AG20443 (cell line): ENCODE measurements around the gene ABCG1.

ENCODE experiments used
- DNase-seq: peaks from one replicate; pipeline ENCODE4 v3.0.0; 2012; ENCODE audit warnings: low spot score, mixed read lengths

The ABCG1 gene

GRCh38 chr21:42307106-42307505, 88.2 kb downstream of the ABCG1 start:
- DNase-seq = no peak

GRCh38 chr21:42308161-42308913, 89.4 kb downstream of the ABCG1 start:
- DNase-seq = no peak

- DNase-seq = no peak
Observed at GRCh38 chr21:42308914-42309752, 90.2 kb downstream of the ABCG1 start.

GRCh38 chr21:42309753-42310213, 90.8 kb downstream of the ABCG1 start:
- peak; percentile 61 for DNase-seq

GRCh38 chr21:42310411-42311001, 91.6 kb downstream of the ABCG1 start:
- peak; percentile 12 for DNase-seq

- DNase-seq = no peak
Observed at GRCh38 chr21:42311160-42311559, 92.2 kb downstream of the ABCG1 start.

GRCh38 chr21:42311816-42312625, 93.1 kb downstream of the ABCG1 start:
- DNase-seq = no peak

GRCh38 chr21:42312626-42313104, 93.7 kb downstream of the ABCG1 start:
- DNase-seq = no peak

GRCh38 chr21:42313501-42313969, 94.6 kb downstream of the ABCG1 start:
- no peak for DNase-seq

- DNase-seq = no peak
Observed at GRCh38 chr21:42314616-42315295, 95.8 kb downstream of the ABCG1 start.

GRCh38 chr21:42315296-42315891, 96.5 kb downstream of the ABCG1 start, which contains the start of gene TFF3:
TSS of gene TFF3 (minus strand) at chr21:42315409. CDS start at chr21:42315374, 35 bp downstream.
- DNase-seq = no peak

GRCh38 chr21:42316891-42317290, 98.0 kb downstream of the ABCG1 start:
- DNase-seq = no peak

- DNase-seq = no peak
Observed at GRCh38 chr21:42317341-42317741, 98.4 kb downstream of the ABCG1 start.

GRCh38 chr21:42317826-42318746, 99.1 kb downstream of the ABCG1 start:
- no peak for DNase-seq

GRCh38 chr21:42319376-42319775, 100.4 kb downstream of the ABCG1 start:
- no peak for DNase-seq

GRCh38 chr21:42319851-42320572, 101.1 kb downstream of the ABCG1 start:
- no peak for DNase-seq

GRCh38 chr21:42320791-42321190, 101.9 kb downstream of the ABCG1 start:
- no peak for DNase-seq

GRCh38 chr21:42321231-42321630, 102.3 kb downstream of the ABCG1 start:
- DNase-seq = no peak

GRCh38 chr21:42321845-42322244, 102.9 kb downstream of the ABCG1 start:
- DNase-seq = no peak
